Measurements from ENCODE around the gene KCND2.

KCND2 gene

DNA sequence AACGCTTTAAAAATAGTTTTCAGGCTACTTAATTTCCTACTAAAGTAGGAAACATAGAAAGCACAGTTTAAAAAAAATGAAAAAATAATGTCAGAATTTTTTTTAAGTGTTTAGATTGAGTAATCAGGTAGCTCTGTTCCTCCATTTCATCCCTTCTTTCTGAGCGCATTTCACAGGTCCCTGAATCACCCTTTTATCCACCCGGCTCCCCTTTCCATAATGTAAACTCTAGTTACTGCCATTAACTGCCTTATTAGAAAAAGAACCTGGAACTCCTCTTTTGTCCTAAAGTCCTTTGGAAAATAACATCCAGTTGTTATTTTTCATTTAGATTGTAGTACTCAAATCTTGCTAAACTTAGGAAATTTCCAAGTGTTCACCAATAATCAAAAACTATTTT lies 5.8 kb downstream of the KCND2 start:
- no peaks in the 10 kb centered on the region for H3K4me1 ChIP-seq (ENCODE audit: control insufficient read depth, low read length)
- H3K27me3 ChIP-seq (ENCODE audit: control insufficient read depth, low read length), result no peaks in the 10 kb centered on the region
- no peak for TF ChIP-seq EZH2phosphoT487 (IDR thresholded peaks at IDR 0.05; ENCODE audit: borderline replicate concordance, low read length)
- TF ChIP-seq, protein P1, sequence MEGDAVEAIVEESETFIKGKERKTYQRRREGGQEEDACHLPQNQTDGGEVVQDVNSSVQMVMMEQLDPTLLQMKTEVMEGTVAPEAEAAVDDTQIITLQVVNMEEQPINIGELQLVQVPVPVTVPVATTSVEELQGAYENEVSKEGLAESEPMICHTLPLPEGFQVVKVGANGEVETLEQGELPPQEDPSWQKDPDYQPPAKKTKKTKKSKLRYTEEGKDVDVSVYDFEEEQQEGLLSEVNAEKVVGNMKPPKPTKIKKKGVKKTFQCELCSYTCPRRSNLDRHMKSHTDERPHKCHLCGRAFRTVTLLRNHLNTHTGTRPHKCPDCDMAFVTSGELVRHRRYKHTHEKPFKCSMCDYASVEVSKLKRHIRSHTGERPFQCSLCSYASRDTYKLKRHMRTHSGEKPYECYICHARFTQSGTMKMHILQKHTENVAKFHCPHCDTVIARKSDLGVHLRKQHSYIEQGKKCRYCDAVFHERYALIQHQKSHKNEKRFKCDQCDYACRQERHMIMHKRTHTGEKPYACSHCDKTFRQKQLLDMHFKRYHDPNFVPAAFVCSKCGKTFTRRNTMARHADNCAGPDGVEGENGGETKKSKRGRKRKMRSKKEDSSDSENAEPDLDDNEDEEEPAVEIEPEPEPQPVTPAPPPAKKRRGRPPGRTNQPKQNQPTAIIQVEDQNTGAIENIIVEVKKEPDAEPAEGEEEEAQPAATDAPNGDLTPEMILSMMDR (IDR thresholded peaks at IDR 0.05; ENCODE audit: low read depth, low read length, poor library complexity, severe bottlenecking), result no peak
- no peak overlapping the region for H3K4me2 ChIP-seq (ENCODE audit: low read length)
- no peaks in the 10 kb centered on the region for H3K79me2 ChIP-seq (ENCODE audit: control insufficient read depth, low read length)
- H3K27ac ChIP-seq (ENCODE audit: low read depth, low read length), result no peak overlapping the region
- H3K36me3 ChIP-seq (ENCODE audit: control insufficient read depth, low read length), result no peaks in the 10 kb centered on the region
- H3K9me2 ChIP-seq (replicated peaks; ENCODE audit: control insufficient read depth, low read length), result no peaks in the 10 kb centered on the region
- no peaks in the 10 kb centered on the region for H4K20me1 ChIP-seq (ENCODE audit: control insufficient read depth, insufficient read depth, low read depth, low read length)
- no peak overlapping the region for H3K4me3 ChIP-seq (ENCODE audit: low read length)
- peaks cover 5% of the 10 kb centered on the region; the same call in 1 of the 2 replicates for H3K9me3 ChIP-seq (ENCODE audit: control insufficient read depth, insufficient read depth, low read length)
- H3F3A ChIP-seq (ENCODE audit: control insufficient read depth, insufficient read depth), result no peaks in the 10 kb centered on the region

DNA sequence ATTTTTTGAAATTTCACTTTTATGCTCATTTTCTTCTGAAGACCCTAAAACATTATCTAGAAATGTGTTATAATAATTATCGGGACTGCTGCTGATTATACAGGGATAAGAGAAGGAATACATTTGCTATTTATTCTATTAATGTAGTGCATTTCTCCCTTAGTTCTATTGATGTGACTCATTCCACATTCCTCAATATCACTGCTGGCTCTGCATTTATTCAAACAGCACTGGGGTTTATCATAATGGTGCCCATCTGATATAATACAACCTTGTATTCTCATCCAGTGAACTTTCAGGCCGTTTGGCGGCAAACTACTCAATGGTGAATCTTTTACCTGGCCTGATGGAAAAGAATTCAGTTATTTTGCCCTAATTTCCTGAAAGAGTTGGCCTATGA lies 7.8 kb downstream of the KCND2 start:
- Histone ChIP-seq H3K9me3 (ENCODE audit: control insufficient read depth, insufficient read depth, low read length) (no peaks in the 10 kb centered on the region), H4K20me1 (ENCODE audit: control insufficient read depth, insufficient read depth, low read depth, low read length) (no peaks in the 10 kb centered on the region), H3K79me2 (ENCODE audit: control insufficient read depth, low read length) (no peaks in the 10 kb centered on the region), H3K36me3 (ENCODE audit: control insufficient read depth, low read length) (no peaks in the 10 kb centered on the region), H3K9me2 (replicated peaks; ENCODE audit: control insufficient read depth, low read length) (no peaks in the 10 kb centered on the region), H3K4me3 (ENCODE audit: low read length) (no peak overlapping the region), H3F3A (ENCODE audit: control insufficient read depth, insufficient read depth) (no peaks in the 10 kb centered on the region), H3K4me2 (ENCODE audit: low read length) (no peak overlapping the region), H3K27me3 (ENCODE audit: control insufficient read depth, low read length) (no peaks in the 10 kb centered on the region), H3K27ac (ENCODE audit: low read depth, low read length) (no peak overlapping the region), H3K4me1 (ENCODE audit: control insufficient read depth, low read length) (no peaks in the 10 kb centered on the region)
- TF ChIP-seq EZH2phosphoT487 (IDR thresholded peaks at IDR 0.05; ENCODE audit: borderline replicate concordance, low read length), result no peak
- TF ChIP-seq, protein P1 (IDR thresholded peaks at IDR 0.05; ENCODE audit: low read depth, low read length, poor library complexity, severe bottlenecking), result no peak

DNA sequence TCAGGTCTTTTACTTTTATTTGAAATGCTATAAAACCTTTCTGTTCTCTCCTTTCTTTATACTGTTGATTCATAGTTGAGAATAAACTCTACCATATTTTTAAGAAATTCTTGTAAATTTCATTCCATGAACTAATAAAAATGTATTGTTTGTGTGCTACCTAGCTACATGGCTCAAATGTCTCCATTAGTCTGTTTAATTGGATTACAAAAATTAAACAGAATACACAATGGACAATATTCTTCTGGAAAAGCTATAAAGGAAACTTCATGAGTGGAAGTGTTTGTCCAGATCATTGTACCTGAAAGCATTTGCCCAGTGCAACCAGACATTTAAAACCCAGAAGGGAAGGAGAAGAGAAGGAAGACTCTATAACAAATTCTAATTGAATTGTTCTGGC lies 20.1 kb downstream of the KCND2 start:
- no peaks in the 10 kb centered on the region for H3K36me3 ChIP-seq (ENCODE audit: control insufficient read depth, low read length)
- H3K9me3 ChIP-seq (ENCODE audit: control insufficient read depth, insufficient read depth, low read length), result no peaks in the 10 kb centered on the region
- no peaks in the 10 kb centered on the region for H3K4me1 ChIP-seq (ENCODE audit: control insufficient read depth, low read length)
- no peak for TF ChIP-seq EZH2phosphoT487 (IDR thresholded peaks at IDR 0.05; ENCODE audit: borderline replicate concordance, low read length)
- TF ChIP-seq, protein P1 (IDR thresholded peaks at IDR 0.05; ENCODE audit: low read depth, low read length, poor library complexity, severe bottlenecking), result no peak
- H3F3A ChIP-seq (ENCODE audit: control insufficient read depth, insufficient read depth), result no peaks in the 10 kb centered on the region
- no peak overlapping the region for H3K27ac ChIP-seq (ENCODE audit: low read depth, low read length)
- H3K4me2 ChIP-seq (ENCODE audit: low read length), result no peak overlapping the region
- no peaks in the 10 kb centered on the region for H4K20me1 ChIP-seq (ENCODE audit: control insufficient read depth, insufficient read depth, low read depth, low read length)
- no peaks in the 10 kb centered on the region for H3K27me3 ChIP-seq (ENCODE audit: control insufficient read depth, low read length)
- H3K79me2 ChIP-seq (ENCODE audit: control insufficient read depth, low read length), result no peaks in the 10 kb centered on the region
- no peaks in the 10 kb centered on the region for H3K9me2 ChIP-seq (replicated peaks; ENCODE audit: control insufficient read depth, low read length)
- no peak overlapping the region for H3K4me3 ChIP-seq (ENCODE audit: low read length)

DNA sequence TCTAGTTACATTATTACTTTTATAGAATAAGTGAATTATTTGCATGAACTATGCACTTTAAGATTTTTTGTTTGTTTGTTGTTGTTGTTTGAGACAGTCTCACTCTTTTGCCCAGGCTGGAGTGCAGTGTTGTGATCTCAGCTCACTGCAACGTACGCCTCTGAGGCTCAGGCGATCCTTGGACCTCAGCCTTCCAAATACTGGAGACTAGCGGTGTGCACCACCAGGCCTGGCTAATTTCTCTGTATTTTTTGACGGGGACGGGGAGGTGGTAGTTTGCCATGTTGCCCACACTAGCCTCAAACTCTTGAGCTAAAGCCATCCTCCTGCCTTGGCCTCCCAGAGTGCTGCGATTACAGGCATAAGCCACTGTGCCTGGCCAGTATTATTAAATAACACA lies 29.2 kb downstream of the KCND2 start:
- no peaks in the 10 kb centered on the region for H3K9me2 ChIP-seq (replicated peaks; ENCODE audit: control insufficient read depth, low read length)
- TF ChIP-seq, protein P1 (IDR thresholded peaks at IDR 0.05; ENCODE audit: low read depth, low read length, poor library complexity, severe bottlenecking), result no peak
- no peak for TF ChIP-seq EZH2phosphoT487 (IDR thresholded peaks at IDR 0.05; ENCODE audit: borderline replicate concordance, low read length)
- no peak overlapping the region for H3K4me3 ChIP-seq (ENCODE audit: low read length)
- H3K9me3 ChIP-seq (ENCODE audit: control insufficient read depth, insufficient read depth, low read length), result no peaks in the 10 kb centered on the region
- no peaks in the 10 kb centered on the region for H3F3A ChIP-seq (ENCODE audit: control insufficient read depth, insufficient read depth)
- no peaks in the 10 kb centered on the region for H3K4me1 ChIP-seq (ENCODE audit: control insufficient read depth, low read length)
- no peak overlapping the region for H3K4me2 ChIP-seq (ENCODE audit: low read length)
- H3K79me2 ChIP-seq (ENCODE audit: control insufficient read depth, low read length), result no peaks in the 10 kb centered on the region
- no peak overlapping the region for H3K27ac ChIP-seq (ENCODE audit: low read depth, low read length)
- no peaks in the 10 kb centered on the region for H3K36me3 ChIP-seq (ENCODE audit: control insufficient read depth, low read length)
- H3K27me3 ChIP-seq (ENCODE audit: control insufficient read depth, low read length), result no peaks in the 10 kb centered on the region
- H4K20me1 ChIP-seq (ENCODE audit: control insufficient read depth, insufficient read depth, low read depth, low read length), result no peaks in the 10 kb centered on the region

All from DOHH2 (cell line).